ENCODE measurements around the gene NPM1.
A peak's percentile ranks its signal among the peaks of the same experiment; 100 is the strongest.

Gene NPM1

DNA sequence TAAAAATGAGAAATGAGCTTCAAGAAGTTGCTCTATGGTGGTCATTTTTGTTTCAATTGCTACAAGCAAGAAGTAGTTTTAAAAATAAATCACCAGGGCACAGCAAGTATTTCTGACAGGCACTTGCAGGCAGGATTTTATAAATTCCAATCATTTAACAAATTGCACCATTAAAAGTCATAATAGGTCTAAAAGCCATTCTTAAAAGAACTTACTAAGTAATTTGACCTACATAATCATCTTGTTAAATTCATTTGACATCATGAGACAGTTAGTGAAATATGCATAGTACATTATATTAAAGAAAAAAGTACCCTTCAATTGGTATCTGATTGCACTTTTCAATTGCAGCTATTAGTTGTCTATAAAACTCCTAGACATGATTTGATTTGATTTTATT is 47.6 kb upstream of the NPM1 start:
- Histone ChIP-seq H3K36me3 (ENCODE audit: control insufficient read depth in 2 of 2, insufficient read depth in 1 of 2, low read length in 2 of 2) (no peaks in the 10 kb centered on the region), H3K4me3 (ENCODE audit: low read depth, low read length) (no peak overlapping the region), H3K4me1 (ENCODE audit: control insufficient read depth, insufficient read depth, low read length) (no peaks in the 10 kb centered on the region), H3K27ac (ENCODE audit: extremely low read depth, low read depth, low read length) (no peak overlapping the region), H3K9me3 (ENCODE audit: control insufficient read depth, insufficient read depth, low read depth, low read length) (no peaks in the 10 kb centered on the region)
- ChIA-PET CTCF (interaction anchor here (0.6 to 6.5 kb wide), 10 partner anchors 12 to 702 kb away, joined by 3 to 101 read pairs (median 4); no protein-coding TSS in a partner anchor), POLR2A (no interaction called here)
- TF ChIP-seq ZNF354C (tag by site-specific recombination; IDR thresholded peaks at IDR 0.05; ENCODE audit: borderline replicate concordance, low read depth) (no peak), ZFP37 (tag by site-specific recombination; IDR thresholded peaks at IDR 0.05) (no peak), PRDM6 (tag by site-specific recombination; IDR thresholded peaks at IDR 0.05) (peak; percentile 40; the same call in 1 of the 2 replicates)

- CTCF ChIA-PET = interaction anchor here (0.7 to 6.5 kb wide), 7 partner anchors 12 to 702 kb away, joined by 3 to 101 read pairs (median 6); no protein-coding TSS in a partner anchor
- H3K27ac ChIP-seq (ENCODE audit: extremely low read depth, low read depth, low read length) = no peak overlapping the region
- no peak overlapping the region for H3K4me3 ChIP-seq (ENCODE audit: low read depth, low read length)
- no peaks in the 10 kb centered on the region for H3K9me3 ChIP-seq (ENCODE audit: control insufficient read depth, insufficient read depth, low read depth, low read length)
- TF ChIP-seq, protein P1, sequence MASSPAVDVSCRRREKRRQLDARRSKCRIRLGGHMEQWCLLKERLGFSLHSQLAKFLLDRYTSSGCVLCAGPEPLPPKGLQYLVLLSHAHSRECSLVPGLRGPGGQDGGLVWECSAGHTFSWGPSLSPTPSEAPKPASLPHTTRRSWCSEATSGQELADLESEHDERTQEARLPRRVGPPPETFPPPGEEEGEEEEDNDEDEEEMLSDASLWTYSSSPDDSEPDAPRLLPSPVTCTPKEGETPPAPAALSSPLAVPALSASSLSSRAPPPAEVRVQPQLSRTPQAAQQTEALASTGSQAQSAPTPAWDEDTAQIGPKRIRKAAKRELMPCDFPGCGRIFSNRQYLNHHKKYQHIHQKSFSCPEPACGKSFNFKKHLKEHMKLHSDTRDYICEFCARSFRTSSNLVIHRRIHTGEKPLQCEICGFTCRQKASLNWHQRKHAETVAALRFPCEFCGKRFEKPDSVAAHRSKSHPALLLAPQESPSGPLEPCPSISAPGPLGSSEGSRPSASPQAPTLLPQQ (tag by site-specific recombination; IDR thresholded peaks at IDR 0.05) = peak; percentile 63; the same call in 1 of the 2 replicates
- TF ChIP-seq ZBTB21 (tag by site-specific recombination; IDR thresholded peaks at IDR 0.05) (no peak), SCRT1 (tag by site-specific recombination; IDR thresholded peaks at IDR 0.05; ENCODE audit: borderline replicate concordance) (no peak), TCF7L2 (IDR thresholded peaks at IDR 0.05; ENCODE audit: borderline replicate concordance, low read depth, low read length) (peak; percentile 34; the same call in 1 of the 2 replicates)
- H3K4me1 ChIP-seq (ENCODE audit: control insufficient read depth, insufficient read depth, low read length) = no peaks in the 10 kb centered on the region
- no peaks in the 10 kb centered on the region for H3K36me3 ChIP-seq (ENCODE audit: control insufficient read depth in 2 of 2, insufficient read depth in 1 of 2, low read length in 2 of 2)
- POLR2A ChIA-PET = interaction anchor here (0.7 kb wide), 1 partner anchor 150 kb away, joined by 5 read pairs; no protein-coding TSS in a partner anchor
These were observed 47.2 kb upstream of the NPM1 start for GRCh38 chr5:171340491-171340890.

DNA sequence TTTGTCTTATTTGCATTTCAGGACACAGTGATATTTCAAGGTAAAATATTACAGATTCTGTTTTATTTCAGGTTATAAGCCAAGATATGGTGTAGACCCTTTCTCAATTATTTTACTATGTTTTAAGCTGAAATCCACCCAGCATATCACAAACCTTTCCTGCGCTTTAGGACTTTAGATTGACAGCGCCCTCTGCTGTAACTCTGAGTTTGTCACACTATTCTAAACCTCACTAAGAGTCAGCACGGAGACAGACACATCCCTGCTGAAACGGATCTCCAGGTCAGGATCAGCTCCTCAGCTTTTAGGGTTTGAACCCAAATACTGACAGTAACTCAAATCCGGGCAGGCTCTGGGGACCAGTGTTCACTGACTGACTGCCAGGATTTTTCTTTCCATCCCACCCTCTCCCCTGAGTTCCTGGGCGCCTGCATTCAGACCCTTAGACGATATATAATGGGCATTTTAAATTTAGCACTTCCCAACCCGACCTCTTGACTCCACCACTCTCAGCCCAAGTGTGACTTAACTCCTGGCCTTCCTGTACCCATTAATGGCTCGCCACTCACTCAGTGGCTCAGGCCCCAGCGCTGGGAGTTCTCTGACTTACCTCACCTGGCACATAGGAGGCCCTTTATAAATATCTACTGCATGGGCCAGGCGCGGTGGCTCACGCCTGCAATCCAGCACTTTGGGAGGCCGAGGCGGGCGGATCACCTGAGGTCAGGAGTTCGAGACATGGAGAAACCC is 45.1 kb upstream of the NPM1 start:
- Histone ChIP-seq H3K4me1 (ENCODE audit: control insufficient read depth, insufficient read depth, low read length) (no peaks in the 10 kb centered on the region), H3K9me3 (ENCODE audit: control insufficient read depth, insufficient read depth, low read depth, low read length) (no peaks in the 10 kb centered on the region), H3K4me3 (ENCODE audit: low read depth, low read length) (no peak overlapping the region), H3K36me3 (ENCODE audit: control insufficient read depth in 2 of 2, insufficient read depth in 1 of 2, low read length in 2 of 2) (no peaks in the 10 kb centered on the region), H3K27ac (ENCODE audit: extremely low read depth, low read depth, low read length) (no peak overlapping the region)
- no peak for TF ChIP-seq GLIS2 (tag by site-specific recombination; IDR thresholded peaks at IDR 0.05)
- TF ChIP-seq ZNF133 (tag by site-specific recombination; IDR thresholded peaks at IDR 0.05) = no peak
- TF ChIP-seq, protein P2, sequence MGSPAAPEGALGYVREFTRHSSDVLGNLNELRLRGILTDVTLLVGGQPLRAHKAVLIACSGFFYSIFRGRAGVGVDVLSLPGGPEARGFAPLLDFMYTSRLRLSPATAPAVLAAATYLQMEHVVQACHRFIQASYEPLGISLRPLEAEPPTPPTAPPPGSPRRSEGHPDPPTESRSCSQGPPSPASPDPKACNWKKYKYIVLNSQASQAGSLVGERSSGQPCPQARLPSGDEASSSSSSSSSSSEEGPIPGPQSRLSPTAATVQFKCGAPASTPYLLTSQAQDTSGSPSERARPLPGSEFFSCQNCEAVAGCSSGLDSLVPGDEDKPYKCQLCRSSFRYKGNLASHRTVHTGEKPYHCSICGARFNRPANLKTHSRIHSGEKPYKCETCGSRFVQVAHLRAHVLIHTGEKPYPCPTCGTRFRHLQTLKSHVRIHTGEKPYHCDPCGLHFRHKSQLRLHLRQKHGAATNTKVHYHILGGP (tag by site-specific recombination; IDR thresholded peaks at IDR 0.05) = no peak
- no peak for TF ChIP-seq ZBTB11 (tag by site-specific recombination; conservative IDR thresholded peaks at IDR 0.05; ENCODE audit: low read depth)
- TF ChIP-seq ZNF654 (tag by site-specific recombination; IDR thresholded peaks at IDR 0.05; ENCODE audit: low read depth) = peak; percentile 75
- TF ChIP-seq ZNF248 (tag by site-specific recombination; IDR thresholded peaks at IDR 0.05) = no peak
- TF ChIP-seq ZNF623 (tag by site-specific recombination; IDR thresholded peaks at IDR 0.05) = no peak
- TF ChIP-seq ZNF2 (tag by site-specific recombination; IDR thresholded peaks at IDR 0.05) = 0 out of 2 replicates have a peak, but pooled peaks have one; percentile 46
- TF ChIP-seq ZSCAN18 (tag by site-specific recombination; IDR thresholded peaks at IDR 0.05) = no peak
- no peak for TF ChIP-seq SCRT1 (tag by site-specific recombination; IDR thresholded peaks at IDR 0.05; ENCODE audit: borderline replicate concordance)
- POLR2A ChIA-PET = interaction anchor here (0.5 to 1.0 kb wide), 3 partner anchors 40 to 45 kb away, joined by 3 read pairs; partner anchors contain the start of gene NPM1
- CTCF ChIA-PET = interaction anchor here (0.5 to 6.5 kb wide), 40 partner anchors 8 to 929 kb away, joined by 3 to 101 read pairs (median 4); no protein-coding TSS in a partner anchor
